Left lung (tissue), 10 donors: Measurements from ENCODE around the gene PRR33. TPM values are rescaled to one million over a fixed set of nuclear protein-coding genes. Genes with fewer than 3 reads are reported as not detected.
"Not testable (repeated sequence)": the region's sequence is repeated elsewhere in the genome, so short reads cannot be mapped to it uniquely, and the experiment has no call there.

Source experiments
- ATAC-seq: fragments of 200-7000 bp; cut with Tn5 transposase; one replicate; pipeline ENCODE4 v1.9.1; 2020; ENCODE audit warnings: moderate library complexity
- DNase-seq, 4 donors: peaks; one replicate each; pipeline ENCODE4 v3.0.0-alpha.2; 2013 to 2020
- H3K27ac ChIP-seq, 2 donors: fragments of 200-600 bp; sonication (generic) in 1 of 2; one replicate each; pipeline versions ENCODE4 v1.5.0 to v1.8.0; 2020 to 2021
- H3K27me3 ChIP-seq, 2 donors: fragments of 200-600 bp; sonication (generic) in 1 of 2; one replicate each; pipeline versions ENCODE4 v1.5.0 to v1.8.0; 2020 to 2021
- H3K36me3 ChIP-seq, 2 donors: fragments of 200-600 bp; sonication (generic) in 1 of 2; one replicate each; pipeline versions ENCODE4 v1.5.0 to v1.8.0; 2020 to 2021
- H3K4me1 ChIP-seq, 2 donors: fragments of 200-600 bp; one replicate each; pipeline ENCODE4 v1.8.0; 2021
- H3K4me3 ChIP-seq, 2 donors: fragments of 200-600 bp; sonication (generic) in 1 of 2; one replicate each; pipeline versions ENCODE4 v1.5.0 to v1.8.0; 2020 to 2021; ENCODE audit warnings: mild to moderate bottlenecking in 1 of 2
- H3K9me3 ChIP-seq, 2 donors: fragments of 200-600 bp; sonication (generic) in 1 of 2; one replicate each; pipeline versions ENCODE4 v1.5.0 to v1.8.0; 2020 to 2021
- CTCF ChIP-seq, 2 donors: fragments of 200-600 bp; sonication (generic) in 1 of 2; IDR thresholded peaks; one replicate each; pipeline versions ENCODE4 v1.5.0 to v1.8.0; 2021; ENCODE audit warnings: antibody characterized with exemption in 2 of 2
- intact Hi-C, 2 donors: fragments of 100-400 bp; cut with DNase I; formaldehyde crosslinking; loops; one replicate each; pipeline versions ENCODE4 v1.11.2 to v1.14.2; 2022
- polyA plus RNA-seq, 6 donors: library from polyadenylated mRNA; unstranded; fragments of 120-200 nt; gene quantifications; one replicate each; pipeline ENCODE4 v1.2.1, GENCODE V29; 2013; ENCODE audit not compliant: insufficient read length in 6 of 6
- total RNA-seq, 2 donors: library from RNA; stranded (reverse); fragmentation: NEBNext Ultra II Directional; extraction: Animal tissue kit (Norgen Biotek cat#: 25700); gene quantifications; one replicate each; pipeline ENCODE4 v1.2.1, GENCODE V29; 2021
- donor health status: DM: no; HTN: yes; CAD: no.
- donor health status: DM: no; HTN: no; CAD: no.

The PRR33 gene
- total and polyA plus RNA-seq, 8 donors: 0.05 to 0.15 (median 0.11) TPM; not detected in 2

DNA sequence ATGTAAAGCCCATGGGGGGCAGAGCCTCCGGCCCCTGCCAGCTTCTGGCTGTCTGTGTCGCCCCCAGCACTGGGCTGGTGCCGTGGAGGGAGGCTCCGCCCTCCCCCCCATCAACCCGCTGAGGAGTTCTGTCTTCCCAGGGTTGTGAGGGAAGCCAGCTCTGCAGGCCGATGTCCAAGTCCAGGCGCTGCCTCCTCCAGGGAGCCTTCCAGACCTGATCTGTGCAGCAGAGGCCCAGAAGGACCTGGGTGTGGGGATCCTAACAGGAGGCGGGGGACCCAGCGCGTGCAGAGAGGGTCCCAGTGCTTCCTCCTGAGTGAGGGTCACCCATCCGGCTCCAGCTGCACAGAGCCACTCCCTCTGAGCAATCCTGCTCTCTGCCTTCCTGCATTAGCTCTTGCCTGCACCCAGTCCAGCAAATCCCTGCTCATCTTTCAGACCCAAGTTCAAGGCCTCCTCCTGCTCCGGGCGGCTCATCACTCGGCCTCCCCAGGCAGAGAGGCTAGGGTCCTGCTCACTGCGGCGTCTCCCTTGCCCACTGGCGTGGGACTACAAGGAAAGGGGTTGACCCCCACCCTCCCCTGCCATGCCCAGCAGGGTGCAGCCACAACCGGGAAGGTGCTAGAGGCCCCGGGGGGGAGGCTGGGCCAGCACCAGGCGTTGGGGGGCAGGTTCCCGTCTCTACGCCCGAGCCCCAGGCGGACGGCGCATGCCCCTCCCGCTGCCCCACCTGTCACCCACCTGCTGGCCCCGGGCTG, 16.4 kb downstream of the PRR33 start:
- no peak overlapping the region for H3K27ac ChIP-seq
- no peaks in the 10 kb centered on the region for H3K36me3 ChIP-seq
- peaks cover 3 to 34% of the 10 kb centered on the region in 2 donors for H3K4me1 ChIP-seq
- H3K9me3 ChIP-seq: no peaks in the 10 kb centered on the region
- ATAC-seq (no peak), DNase-seq (peak in 1 of 4 donors; percentile 68)
- no peak for TF ChIP-seq CTCF (IDR thresholded peaks at IDR 0.05)
- no peak overlapping the region for H3K4me3 ChIP-seq
- H3K27me3 ChIP-seq: peaks cover 0 to 27% of the 10 kb centered on the region in 2 donors
- intact Hi-C loops: no loop called here

- peaks cover 0 to 34% of the 10 kb centered on the region in 2 donors for H3K27me3 ChIP-seq
- DNase-seq: peak in 2 of 4 donors; percentile 22 to 78
- H3K9me3 ChIP-seq, H3K4me3 ChIP-seq, ATAC-seq, H3K27ac ChIP-seq, H3K36me3 ChIP-seq, intact Hi-C loops: not testable (repeated sequence)
- peaks cover 3 to 35% of the 10 kb centered on the region in 2 donors for H3K4me1 ChIP-seq
Observed at GRCh38 chr11:1874441-1875092, 17.1 kb downstream of the PRR33 start.

GRCh38 chr11:1873813-1874150, 17.9 kb downstream of the PRR33 start:
- H3K27ac ChIP-seq, H3K4me3 ChIP-seq, intact Hi-C loops, H3K36me3 ChIP-seq, ATAC-seq, H3K9me3 ChIP-seq: not testable (repeated sequence)
- Histone ChIP-seq H3K4me1 (peaks cover 3 to 36% of the 10 kb centered on the region in 2 donors), H3K27me3 (peaks cover 0 to 42% of the 10 kb centered on the region in 2 donors)
- DNase-seq: peak in 2 of 4 donors; percentile 19 to 33

DNA sequence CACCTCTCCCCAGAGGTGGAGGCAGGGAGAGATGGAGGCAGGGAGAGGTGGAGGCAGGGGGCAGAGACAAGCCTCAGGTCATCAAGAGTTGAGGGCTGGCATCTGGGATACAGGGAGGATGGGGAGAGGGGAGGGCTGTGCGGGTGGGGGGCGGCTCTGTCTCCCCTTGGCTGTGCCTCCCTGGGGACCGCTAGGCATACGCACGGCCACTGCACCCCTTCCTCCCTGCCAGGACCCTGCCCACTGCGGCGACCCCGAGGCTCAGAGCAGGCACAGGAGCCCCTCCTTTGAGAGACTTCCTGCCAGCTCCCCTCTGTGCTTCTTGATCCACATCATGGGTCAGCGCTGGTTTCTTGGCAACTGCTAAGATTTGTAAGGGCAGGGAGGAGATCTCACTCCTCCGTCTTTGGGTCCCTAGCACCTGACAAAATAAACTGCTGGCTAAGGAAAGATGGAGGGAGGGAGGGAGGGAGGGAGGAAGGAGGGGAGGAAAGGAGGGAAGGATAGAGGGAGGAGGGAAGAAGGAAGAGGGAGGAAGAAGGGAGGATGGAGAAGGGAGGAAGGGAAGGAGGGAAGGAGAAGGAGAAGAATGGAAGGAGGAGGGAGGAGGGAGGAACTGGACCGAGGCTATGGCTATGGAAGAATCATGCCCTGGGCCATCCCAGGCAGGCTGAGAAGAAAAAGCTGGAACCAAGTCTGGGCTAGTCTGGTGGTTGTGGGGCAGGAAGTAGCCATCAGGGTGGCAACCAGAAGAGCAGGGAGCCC, 18.5 kb downstream of the PRR33 start:
- ATAC-seq (no peak), DNase-seq (peak in 2 of 4 donors; percentile 26 to 51)
- intact Hi-C loops: no loop called here
- H3K27me3 ChIP-seq: peaks cover 0 to 48% of the 10 kb centered on the region in 2 donors
- no peaks in the 10 kb centered on the region for H3K36me3 ChIP-seq
- H3K27ac ChIP-seq: no peak overlapping the region
- no peak overlapping the region for H3K4me3 ChIP-seq
- TF ChIP-seq CTCF (IDR thresholded peaks at IDR 0.05): no peak
- peaks cover 3 to 38% of the 10 kb centered on the region in 2 donors for H3K4me1 ChIP-seq
- no peaks in the 10 kb centered on the region for H3K9me3 ChIP-seq

DNA sequence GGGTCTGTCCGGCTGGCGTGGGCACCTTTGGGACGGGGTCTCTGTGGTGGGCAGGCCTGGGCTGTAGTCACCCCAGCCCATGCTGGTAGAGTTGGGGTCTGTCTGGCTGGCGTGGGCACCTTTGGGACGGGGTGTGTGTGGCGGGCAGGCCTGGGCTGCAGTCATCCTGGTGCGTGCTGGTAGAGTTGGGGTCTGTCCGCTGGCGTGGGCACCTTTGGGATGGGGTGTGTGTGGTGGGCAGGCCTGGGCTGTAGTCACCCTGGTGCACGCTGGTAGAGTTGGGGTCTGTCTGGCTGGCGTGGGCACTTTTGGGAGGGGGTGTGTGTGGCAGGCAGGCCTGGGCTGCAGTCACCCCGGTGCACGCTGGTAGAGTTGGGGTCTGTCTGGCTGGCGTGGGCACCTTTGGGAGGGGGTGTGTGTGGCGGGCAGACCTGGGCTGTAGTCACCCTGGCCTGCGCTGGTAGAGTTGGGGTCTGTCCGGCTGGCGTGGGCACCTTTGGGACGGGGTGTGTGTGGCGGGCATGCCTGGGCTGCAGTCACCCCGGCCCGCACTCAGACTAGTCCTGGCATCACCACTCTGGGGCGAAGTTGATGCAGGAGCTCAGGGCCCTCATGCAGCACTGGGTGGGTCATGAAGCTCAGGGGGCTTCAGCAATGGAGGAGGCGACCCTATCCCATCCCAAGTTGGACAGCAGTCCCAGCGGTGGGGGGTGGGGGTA, 19.3 kb downstream of the PRR33 start:
- ATAC-seq (no peak), DNase-seq (peak in 2 of 4 donors; percentile 26 to 47)
- H3K4me3 ChIP-seq: no peak overlapping the region
- no peaks in the 10 kb centered on the region for H3K36me3 ChIP-seq
- no peak overlapping the region for H3K27ac ChIP-seq
- no peak for TF ChIP-seq CTCF (IDR thresholded peaks at IDR 0.05)
- intact Hi-C loops: no loop called here
- no peaks in the 10 kb centered on the region for H3K9me3 ChIP-seq
- peaks cover 3 to 38% of the 10 kb centered on the region in 2 donors for H3K4me1 ChIP-seq
- peaks cover 0 to 55% of the 10 kb centered on the region in 2 donors for H3K27me3 ChIP-seq
